ENCODE results near the gene LMAN1L.

DNA sequence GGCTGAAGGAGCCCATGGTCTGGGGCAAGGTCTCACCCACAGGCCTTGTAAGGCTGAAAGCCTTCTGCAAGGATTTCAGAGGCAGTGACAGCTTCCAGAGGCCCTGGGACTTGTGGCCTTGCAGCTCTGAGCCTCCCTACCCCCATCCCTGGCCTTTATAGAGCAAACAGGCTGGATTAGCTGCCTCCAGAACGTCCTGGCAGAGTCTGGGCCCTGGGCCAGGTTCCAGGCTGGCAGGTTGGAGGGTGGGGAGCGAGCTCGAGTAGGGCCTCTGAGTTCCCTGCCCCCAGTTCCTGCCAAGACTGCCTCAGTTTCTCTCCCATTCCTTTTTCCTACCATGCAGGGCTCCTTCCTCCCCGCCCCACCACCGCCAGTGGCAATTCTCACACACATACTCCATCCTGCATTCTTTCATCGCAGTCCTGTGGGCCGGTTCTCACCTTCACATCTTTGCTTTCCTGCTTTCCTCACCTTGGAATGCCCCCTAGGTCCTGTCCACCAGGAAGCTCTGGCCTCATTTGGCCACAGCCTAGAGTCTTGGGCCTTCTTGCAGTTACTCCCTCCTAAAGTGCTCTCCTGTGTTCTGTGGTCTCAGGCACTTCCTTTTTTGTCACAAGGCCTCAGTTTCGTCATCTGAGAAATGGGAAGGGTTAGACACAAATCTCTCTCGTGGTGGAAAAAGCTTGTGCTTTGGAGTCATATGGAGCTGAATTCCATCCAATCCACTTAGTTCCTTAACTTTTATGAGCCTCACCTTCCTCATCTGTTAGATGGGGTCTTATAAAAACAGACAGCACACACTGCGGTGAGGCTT, 2.7 kb downstream of the LMAN1L start:
- TF ChIP-seq, protein P1, sequence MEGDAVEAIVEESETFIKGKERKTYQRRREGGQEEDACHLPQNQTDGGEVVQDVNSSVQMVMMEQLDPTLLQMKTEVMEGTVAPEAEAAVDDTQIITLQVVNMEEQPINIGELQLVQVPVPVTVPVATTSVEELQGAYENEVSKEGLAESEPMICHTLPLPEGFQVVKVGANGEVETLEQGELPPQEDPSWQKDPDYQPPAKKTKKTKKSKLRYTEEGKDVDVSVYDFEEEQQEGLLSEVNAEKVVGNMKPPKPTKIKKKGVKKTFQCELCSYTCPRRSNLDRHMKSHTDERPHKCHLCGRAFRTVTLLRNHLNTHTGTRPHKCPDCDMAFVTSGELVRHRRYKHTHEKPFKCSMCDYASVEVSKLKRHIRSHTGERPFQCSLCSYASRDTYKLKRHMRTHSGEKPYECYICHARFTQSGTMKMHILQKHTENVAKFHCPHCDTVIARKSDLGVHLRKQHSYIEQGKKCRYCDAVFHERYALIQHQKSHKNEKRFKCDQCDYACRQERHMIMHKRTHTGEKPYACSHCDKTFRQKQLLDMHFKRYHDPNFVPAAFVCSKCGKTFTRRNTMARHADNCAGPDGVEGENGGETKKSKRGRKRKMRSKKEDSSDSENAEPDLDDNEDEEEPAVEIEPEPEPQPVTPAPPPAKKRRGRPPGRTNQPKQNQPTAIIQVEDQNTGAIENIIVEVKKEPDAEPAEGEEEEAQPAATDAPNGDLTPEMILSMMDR (conservative IDR thresholded peaks at IDR 0.05; ENCODE audit: low read length), result no peak
- TF ChIP-seq EZH2phosphoT487 (IDR thresholded peaks at IDR 0.05; ENCODE audit: borderline replicate concordance, low read depth, low read length), result no peak
